ENCODE results near the gene SMIM3.
"Not testable (repeated sequence)": the region's sequence is repeated elsewhere in the genome, so short reads cannot be mapped to it uniquely, and the experiment has no call there.

Gene SMIM3

DNA sequence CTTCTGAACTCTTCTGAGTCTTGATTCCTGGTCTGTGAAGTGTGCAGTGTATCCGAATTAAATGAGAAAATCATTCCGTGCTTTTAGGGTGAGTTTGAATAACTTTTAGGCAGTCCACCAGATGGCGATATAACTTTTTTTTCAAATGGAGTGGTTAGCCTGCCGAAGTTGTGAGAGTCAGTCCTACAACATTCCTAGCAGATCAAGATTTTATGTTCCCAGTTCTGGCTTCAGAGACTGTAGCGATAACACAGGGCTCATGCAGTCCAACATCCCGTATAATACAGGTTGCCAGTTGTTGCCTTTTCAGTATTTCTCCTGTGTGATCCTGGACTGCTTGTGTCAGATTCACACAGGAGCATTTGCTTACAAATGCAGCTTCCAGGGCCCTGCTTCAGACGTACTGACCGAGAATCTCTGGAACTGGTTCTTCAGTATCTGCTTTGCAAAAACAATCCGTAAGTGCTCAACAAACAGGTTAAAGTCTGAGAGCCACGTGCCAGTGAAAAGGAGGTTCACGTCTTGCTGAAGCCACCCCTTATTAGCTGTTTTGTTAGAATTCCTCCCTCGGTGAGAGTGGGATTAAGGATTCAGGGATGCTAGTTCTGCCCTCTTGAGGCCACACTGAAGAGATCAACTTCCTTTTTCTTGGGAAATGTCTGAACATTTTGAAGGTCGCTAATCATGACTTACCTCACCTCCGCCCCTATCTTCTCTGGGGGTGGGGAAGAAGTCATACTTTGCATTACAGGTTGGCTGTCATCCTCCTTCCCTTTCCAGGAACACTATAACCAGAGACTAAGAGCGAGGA lies 22.8 kb downstream of the SMIM3 start:
- no peak for DNase-seq

DNA sequence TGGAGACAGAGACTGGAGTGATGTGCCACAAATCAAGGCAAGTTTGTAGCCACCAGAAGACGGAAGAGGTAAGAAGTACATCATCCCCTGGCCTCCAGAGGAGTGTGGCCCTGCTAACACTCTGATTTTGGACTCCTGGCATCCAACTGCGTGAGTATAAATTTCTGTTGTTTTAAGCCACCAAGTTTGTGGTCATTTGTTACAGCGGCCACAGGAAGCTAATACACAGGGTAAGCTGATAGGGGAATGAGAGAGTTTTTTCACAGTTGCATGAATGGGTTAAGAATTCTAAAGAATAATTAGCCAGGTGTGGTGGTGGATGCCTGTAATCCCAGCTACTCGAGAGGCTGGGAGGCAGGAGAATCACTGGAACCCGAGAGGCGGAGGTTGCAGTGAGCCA lies 25.8 kb downstream of the SMIM3 start:
- no peak for DNase-seq

DNA sequence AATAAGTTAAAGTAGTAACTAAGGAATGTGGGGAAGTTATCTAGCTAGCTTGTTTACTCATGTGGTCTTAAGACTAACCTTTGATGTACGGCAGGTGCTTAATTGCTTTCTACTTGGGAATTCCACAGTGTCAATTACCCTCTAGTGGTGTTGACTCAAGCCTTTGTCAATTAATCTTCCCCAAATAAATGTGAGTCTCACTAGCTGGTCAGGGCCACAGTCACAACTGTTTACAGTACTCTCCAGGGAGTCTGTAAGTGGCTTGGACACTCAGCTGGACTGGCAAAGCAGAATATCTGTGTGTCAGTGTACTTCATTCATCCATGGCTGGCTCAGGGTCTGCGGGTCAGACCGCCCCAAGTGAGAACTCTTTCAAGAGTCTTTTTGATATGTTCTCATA lies 30.8 kb downstream of the SMIM3 start:
- no peak for DNase-seq

DNA sequence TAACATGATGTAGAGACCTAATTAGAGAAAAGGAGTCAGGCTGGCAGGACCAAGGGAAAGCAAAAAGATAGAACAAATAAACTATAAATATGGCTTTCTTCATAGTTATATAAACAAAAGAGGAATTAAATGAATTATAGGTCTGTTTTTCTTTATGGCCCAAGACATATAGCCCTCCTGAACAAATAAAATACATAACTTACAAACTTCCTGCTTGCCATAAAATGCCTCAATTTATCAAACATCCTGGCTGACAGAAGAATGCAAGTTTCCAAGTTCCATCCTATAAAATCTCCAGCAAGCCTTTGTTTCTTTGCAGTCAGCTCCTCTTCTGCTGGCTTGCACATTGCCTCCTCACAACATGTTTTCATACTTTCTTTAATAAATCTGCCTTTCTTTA lies 36.5 kb downstream of the SMIM3 start:
- no peak for DNase-seq

DNA sequence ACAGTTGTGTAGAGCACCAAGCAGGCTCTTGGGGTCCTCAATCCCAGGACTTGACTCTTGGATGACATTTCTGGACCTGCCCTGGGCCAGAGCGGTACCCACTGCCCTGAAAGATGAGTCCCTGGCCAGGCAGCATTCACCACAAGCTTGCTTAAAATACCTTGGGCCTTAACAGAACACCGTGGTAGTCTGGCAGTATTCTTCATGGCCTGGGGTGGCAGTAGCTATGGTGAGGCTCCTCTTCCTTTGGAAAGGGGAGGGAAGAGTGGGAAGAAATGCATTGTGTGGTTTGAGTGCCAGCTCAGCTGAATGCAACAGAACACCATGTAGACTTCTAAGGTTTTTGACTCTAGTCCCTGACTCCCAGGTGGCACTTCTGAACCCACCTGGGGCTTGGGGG lies 38.4 kb downstream of the SMIM3 start:
- no peak for DNase-seq

DNA sequence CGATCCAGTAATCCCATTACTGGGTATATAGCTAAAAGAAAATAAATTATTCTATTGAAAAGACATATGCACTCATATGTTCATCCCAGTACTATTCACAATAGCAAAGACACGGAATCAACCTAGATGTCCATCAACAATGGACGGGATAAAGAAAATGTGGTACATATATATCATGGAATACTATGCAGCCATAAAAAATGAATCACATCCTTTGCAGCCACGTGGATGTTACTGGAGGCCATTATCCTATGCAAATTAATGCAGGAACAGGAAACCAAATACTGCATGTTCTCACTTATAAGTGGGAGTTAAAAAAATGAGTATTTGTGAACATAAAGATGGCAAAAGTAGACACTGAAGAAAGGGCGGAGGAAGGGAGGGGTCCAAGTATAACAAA lies 51.2 kb downstream of the SMIM3 start:
- DNase-seq, result no peak

DNA sequence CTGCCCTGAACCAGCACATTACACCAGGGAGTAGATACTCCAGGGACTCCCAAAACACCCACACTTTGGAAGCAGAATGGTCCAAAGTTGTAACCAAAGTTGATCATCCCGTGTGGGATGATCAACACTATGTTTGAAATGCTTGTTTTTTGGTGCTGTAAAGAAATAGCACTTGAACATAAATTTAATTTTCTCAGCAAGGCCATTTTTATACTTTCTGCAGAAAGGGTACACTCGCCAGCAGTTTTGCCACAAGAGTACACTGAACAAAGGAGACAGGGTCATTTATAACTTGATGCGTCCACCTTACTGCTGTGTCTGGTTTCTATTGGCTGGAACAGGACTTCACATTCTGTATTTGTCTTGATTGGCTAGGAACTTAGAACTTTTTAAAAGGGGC lies 53.3 kb downstream of the SMIM3 start:
- not testable (repeated sequence) for DNase-seq

DNA sequence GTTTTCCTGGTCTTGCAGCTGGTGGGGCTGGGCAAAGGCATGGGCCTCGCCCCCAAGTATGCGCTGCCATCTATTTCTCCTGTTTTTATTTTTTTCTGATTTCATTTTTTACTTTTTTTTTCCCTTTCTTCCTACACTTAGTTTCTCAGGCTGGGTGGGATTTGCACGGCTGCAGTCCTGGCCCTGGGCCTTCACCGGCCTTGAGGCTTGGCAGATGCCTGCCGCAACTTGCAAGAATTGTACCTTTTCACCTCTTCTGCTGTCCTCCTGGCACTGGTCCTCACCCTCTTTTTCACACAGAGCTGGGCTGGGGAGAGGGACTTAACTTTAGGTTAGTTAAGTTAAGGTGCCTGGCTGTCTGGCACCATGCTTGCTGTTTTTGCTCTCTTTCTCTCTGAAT lies 57.5 kb downstream of the SMIM3 start:
- DNase-seq, result no peak

DNA sequence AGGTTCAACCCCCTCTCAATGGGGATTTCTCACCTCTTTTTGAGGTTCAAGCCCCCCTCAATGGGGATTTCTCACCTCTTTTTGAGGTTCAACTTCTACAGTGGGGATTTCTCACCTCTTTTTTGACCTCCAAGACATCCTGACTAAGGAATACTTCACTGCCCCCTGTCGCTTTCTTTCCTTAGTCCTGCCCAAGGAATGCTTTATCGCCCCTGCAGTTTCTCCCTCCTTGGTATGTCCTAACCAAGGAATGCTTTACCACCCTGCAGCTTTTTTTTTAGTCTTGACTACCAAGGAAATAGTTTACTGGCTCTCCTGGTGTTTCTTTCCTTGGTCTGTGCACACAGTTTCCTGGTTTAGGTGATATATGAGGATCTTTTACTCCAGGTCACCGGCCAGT lies 58.1 kb downstream of the SMIM3 start:
- DNase-seq, result no peak

DNA sequence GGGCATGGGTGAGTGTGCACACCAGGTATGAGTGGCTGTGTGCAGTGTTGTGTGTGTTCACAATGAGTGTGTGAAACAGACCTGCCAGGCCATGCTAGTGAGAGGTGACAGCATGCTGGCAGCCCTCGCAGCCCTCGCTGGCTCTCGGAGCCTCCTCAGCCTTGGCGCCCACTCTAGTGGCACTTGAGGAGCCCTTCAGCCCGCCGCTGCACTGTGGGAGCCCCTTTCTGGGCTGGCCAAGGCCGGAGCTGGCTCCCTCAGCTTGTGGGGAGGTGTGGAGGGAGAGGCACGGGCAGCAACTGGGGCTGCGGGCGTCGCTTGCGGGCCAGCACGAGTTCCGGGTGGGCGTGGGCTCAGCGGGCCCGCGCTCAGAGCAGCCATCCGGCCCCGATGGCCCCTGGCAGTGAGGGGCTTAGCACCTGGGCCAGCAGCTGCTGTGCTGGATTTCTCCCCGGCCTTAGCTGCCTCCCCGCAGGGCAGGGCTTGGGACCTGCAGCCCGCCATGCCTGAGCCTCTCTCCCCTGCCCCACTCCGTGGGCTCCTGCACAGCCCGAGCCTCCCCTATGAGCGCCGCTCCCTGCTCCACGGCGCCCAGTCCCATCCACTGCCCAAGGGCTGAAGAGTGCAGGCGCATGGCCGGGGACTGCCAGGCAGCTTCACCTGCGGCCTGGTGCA lies 66.8 kb downstream of the SMIM3 start:
- DNase-seq, result not testable (repeated sequence)

DNA sequence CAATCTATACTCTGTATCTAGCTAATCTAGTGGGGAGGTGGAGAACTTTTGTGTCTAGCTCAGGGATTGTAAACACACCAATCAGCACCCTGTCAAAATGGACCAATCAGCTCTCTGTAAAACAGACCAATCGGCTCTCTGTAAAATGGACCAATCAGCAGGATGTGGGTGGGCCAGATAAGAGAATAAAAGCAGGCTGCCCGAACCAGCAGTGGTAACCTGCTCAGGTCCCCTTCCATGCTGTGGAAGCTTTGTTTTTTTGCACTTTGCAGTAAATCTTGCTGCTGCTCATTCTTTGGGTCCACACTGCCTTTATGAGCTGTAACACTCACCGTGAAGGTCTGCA lies 67.7 kb downstream of the SMIM3 start, which contains the start of gene IRGM:
Gene IRGM (plus strand): TSS at position 214 of the 346 bp plus-strand sequence. CDS start 1,603 bp downstream, outside the sequence.
- DNase-seq, result not testable (repeated sequence)
